ENCODE measurements around the gene ABCF3. TPM values are rescaled to one million over a fixed set of nuclear protein-coding genes. Genes with fewer than 3 reads are reported as not detected.

Gene ABCF3
- total RNA-seq, 6 experiments from 2014 or later, result 33.7 to 40.6 (median 38.5) TPM

DNA sequence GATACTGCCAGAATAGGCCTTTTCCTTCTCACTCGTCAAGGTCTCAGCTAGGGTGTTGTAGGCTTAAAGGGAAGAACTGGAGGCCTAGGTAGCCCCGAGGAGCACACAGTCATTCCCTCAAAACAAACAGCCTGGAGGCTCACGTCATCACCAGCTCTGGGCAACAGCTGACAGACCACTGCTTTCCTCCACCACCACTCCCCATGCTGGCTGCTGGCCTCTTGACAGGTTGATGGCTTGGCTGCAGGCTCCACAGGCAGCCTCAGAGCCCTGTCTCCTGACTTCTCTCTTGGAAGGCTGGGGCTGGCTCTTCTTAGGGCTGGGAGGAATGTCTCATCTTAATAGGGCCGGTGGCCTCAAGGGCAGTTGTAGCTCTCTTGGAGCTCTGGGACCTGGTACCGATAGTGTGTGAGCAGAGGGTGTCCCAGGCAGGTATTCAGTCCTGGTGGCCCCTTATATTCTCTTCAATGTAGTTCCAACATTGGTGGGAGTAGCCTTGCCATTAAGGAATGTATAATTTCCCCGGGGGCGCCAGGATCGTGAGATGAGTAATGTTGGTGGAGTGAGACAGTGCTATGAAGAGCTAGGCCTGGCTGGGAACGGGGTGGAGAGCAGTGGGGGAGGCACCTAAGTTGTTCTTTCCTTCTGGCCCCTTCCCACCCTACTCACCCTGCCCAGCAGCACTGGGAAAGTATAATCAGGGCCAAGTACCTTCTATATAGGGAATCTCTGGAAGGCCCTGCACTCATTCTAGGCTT lies 17.5 kb upstream of the ABCF3 start:
- no peak overlapping the region for H3K27ac ChIP-seq
- H3K9me3 ChIP-seq, result no peaks in the 10 kb centered on the region
- H3K27me3 ChIP-seq, result no peaks in the 10 kb centered on the region
- H3K4me3 ChIP-seq, result no peak overlapping the region
- intact Hi-C loops (cut with DNase I), result loop anchor here in 1 of 2 donors (10.0 kb wide), 1 partner anchor 136 kb away; no protein-coding TSS in a partner anchor
- H3K4me1 ChIP-seq, result no peaks in the 10 kb centered on the region
- peaks cover 8 to 64% (median 20%) of the 10 kb centered on the region in 4 donors for H3K36me3 ChIP-seq
- ATAC-seq (no peak), DNase-seq (no peak)
- TF ChIP-seq CTCF (IDR thresholded peaks at IDR 0.05) (no peak), POLR2A (IDR thresholded peaks at IDR 0.05) (no peak)
- WGBS (ENCODE audit: insufficient coverage, low coverage, low lambda C conversion rate, missing lambda C conversion rate), result 82% methylated on average over 2 of the region's 9 CpGs

DNA sequence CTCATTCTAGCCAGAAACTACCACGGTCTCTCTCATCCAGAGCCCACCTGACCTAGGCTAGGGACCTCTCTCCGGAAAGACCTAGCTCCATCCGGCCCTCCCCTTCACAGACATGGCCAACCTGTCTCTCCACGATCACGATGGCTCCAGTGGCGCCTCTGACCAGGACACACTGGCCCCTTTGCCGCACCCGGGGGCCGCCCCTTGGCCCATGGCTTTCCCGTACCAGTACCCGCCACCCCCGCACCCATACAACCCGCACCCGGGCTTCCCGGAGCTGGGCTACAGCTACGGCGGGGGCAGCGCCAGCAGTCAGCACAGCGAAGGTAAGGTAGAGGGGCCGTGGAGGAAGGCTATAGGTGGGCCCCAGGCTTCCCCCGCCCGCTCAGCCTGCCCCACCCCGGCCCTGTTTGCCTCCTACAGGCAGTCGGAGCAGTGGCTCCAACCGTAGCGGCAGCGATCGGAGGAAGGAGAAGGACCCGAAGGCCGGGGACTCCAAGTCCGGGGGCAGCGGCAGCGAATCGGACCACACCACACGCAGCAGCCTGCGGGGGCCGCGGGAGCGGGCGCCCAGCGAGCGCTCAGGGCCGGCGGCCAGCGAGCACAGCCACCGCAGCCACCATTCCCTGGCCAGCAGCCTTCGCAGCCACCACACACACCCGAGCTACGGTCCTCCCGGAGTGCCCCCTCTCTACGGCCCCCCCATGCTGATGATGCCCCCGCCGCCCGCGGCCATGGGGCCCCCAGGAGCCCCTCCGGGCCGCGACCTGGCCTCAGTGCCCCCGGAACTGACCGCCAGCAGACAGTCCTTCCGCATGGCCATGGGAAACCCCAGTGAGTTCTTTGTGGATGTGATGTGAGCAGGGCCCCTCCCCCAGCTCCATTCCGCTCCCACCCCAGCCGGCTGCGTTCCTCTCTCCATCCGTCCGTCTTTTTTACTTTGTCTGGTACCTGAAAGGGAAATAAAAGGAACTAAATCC lies 15.8 kb upstream of the ABCF3 start:
- TF ChIP-seq CTCF (IDR thresholded peaks at IDR 0.05), result no peak
- no peak for TF ChIP-seq POLR2A (IDR thresholded peaks at IDR 0.05)
- intact Hi-C loops (cut with DNase I), result loop anchor here in 1 of 2 donors (10.0 kb wide), 1 partner anchor 135 kb away; no protein-coding TSS in a partner anchor
- no peak overlapping the region for H3K4me3 ChIP-seq
- WGBS (ENCODE audit: insufficient coverage, low coverage, low lambda C conversion rate, missing lambda C conversion rate), result 90% methylated on average over 15 of the region's 66 CpGs
- no peaks in the 10 kb centered on the region for H3K27me3 ChIP-seq
- H3K27ac ChIP-seq, result no peak overlapping the region
- peaks cover 0 to 3% (median 0%) of the 10 kb centered on the region in 4 donors for H3K4me1 ChIP-seq
- ATAC-seq (no peak), DNase-seq (no peak)
- no peaks in the 10 kb centered on the region for H3K9me3 ChIP-seq
- peaks cover 5 to 49% (median 20%) of the 10 kb centered on the region in 4 donors for H3K36me3 ChIP-seq

- WGBS (ENCODE audit: insufficient coverage, low coverage, low lambda C conversion rate, missing lambda C conversion rate), result 76% methylated on average over 4 of the region's 9 CpGs
- Histone ChIP-seq H3K4me3 (no peak overlapping the region), H3K9me3 (no peaks in the 10 kb centered on the region), H3K36me3 (peaks cover 0 to 35% (median 12%) of the 10 kb centered on the region in 4 donors), H3K27ac (no peak overlapping the region), H3K27me3 (no peaks in the 10 kb centered on the region), H3K4me1 (peaks cover 0 to 9% (median 2%) of the 10 kb centered on the region in 4 donors)
- intact Hi-C loops (cut with DNase I), result no loop called here
- no peak for DNase-seq
- no peak for TF ChIP-seq CTCF (IDR thresholded peaks at IDR 0.05)
- no peak for TF ChIP-seq POLR2A (IDR thresholded peaks at IDR 0.05)
- no peak for ATAC-seq
Observed at GRCh38 chr3:184171562-184171961, 14.4 kb upstream of the ABCF3 start.

- H3K27ac ChIP-seq, result no peak overlapping the region
- peaks cover 0 to 12% (median 2%) of the 10 kb centered on the region in 4 donors for H3K4me1 ChIP-seq
- DNase-seq (no peak), ATAC-seq (no peak)
- TF ChIP-seq CTCF (IDR thresholded peaks at IDR 0.05) (no peak), POLR2A (IDR thresholded peaks at IDR 0.05) (no peak)
- H3K36me3 ChIP-seq, result peaks cover 0 to 33% (median 12%) of the 10 kb centered on the region in 4 donors
- no peaks in the 10 kb centered on the region for H3K9me3 ChIP-seq
- WGBS (ENCODE audit: insufficient coverage, low coverage, low lambda C conversion rate, missing lambda C conversion rate), result 88% methylated on average over 3 of the region's 5 CpGs
- intact Hi-C loops (cut with DNase I), result no loop called here
- no peak overlapping the region for H3K4me3 ChIP-seq
- H3K27me3 ChIP-seq, result no peaks in the 10 kb centered on the region
Observed at GRCh38 chr3:184172681-184173373, 13.2 kb upstream of the ABCF3 start.

Measured in right lobe of liver (tissue), 6 donors.